GM21786 (cell line): ENCODE data around the gene CCNL2.
"Not testable (repeated sequence)": the region's sequence is repeated elsewhere in the genome, so short reads cannot be mapped to it uniquely, and the experiment has no call there.

Experiments
- ATAC-seq: cut with Tn5 transposase; IDR thresholded peaks from one replicate; pipeline ENCODE4 v1.9.1; 2021; ENCODE audit not compliant: unreplicated experiment

The CCNL2 gene

GRCh38 chr1:1432951-1433803 is 34.0 kb upstream of the CCNL2 start:
- no peak for ATAC-seq

GRCh38 chr1:1432274-1432950 is 33.3 kb upstream of the CCNL2 start:
- no peak for ATAC-seq

- no peak for ATAC-seq
Measured at GRCh38 chr1:1431845-1432273, 32.7 kb upstream of the CCNL2 start.

GRCh38 chr1:1430992-1431844 is 32.1 kb upstream of the CCNL2 start:
- ATAC-seq, result no peak

- ATAC-seq, result no peak
Measured at GRCh38 chr1:1430114-1430982, 31.2 kb upstream of the CCNL2 start.

- ATAC-seq, result no peak
Measured at GRCh38 chr1:1429671-1430073, 30.5 kb upstream of the CCNL2 start.

- ATAC-seq, result not testable (repeated sequence)
Measured at GRCh38 chr1:1428967-1429366, 29.8 kb upstream of the CCNL2 start.

- ATAC-seq, result no peak
Measured at GRCh38 chr1:1428174-1428573, 29.0 kb upstream of the CCNL2 start.

- ATAC-seq, result no peak
Measured at GRCh38 chr1:1427820-1428148, 28.6 kb upstream of the CCNL2 start.

GRCh38 chr1:1427106-1427819 is 28.1 kb upstream of the CCNL2 start:
- ATAC-seq, result no peak

GRCh38 chr1:1426496-1427105 is 27.5 kb upstream of the CCNL2 start:
- ATAC-seq, result no peak

- no peak for ATAC-seq
Measured at GRCh38 chr1:1425753-1426495, 26.8 kb upstream of the CCNL2 start.

- no peak for ATAC-seq
Measured at GRCh38 chr1:1425426-1425752, 26.3 kb upstream of the CCNL2 start.

GRCh38 chr1:1424707-1425106 is 25.6 kb upstream of the CCNL2 start:
- no peak for ATAC-seq

- ATAC-seq, result no peak
Measured at GRCh38 chr1:1423245-1423597, 24.1 kb upstream of the CCNL2 start.

- ATAC-seq, result no peak
Measured at GRCh38 chr1:1422465-1423244, 23.5 kb upstream of the CCNL2 start.

GRCh38 chr1:1421907-1422464 is 22.9 kb upstream of the CCNL2 start:
- no peak for ATAC-seq
